Testis (tissue), 2 donors: ENCODE data around the gene POU6F2.

Experiments used
- CTCF ChIP-seq, 3 experiments: fragments of 450-650 bp in 2 of 3; fragments of 200-600 bp in 1 of 3; sonication (generic) in 1 of 3; IDR thresholded peaks; one replicate each; pipeline ENCODE4 v1.5.1; 2016 to 2019; ENCODE audit warnings: antibody characterized with exemption in 3 of 3, mild to moderate bottlenecking in 2 of 3, moderate library complexity in 1 of 3
- POLR2A ChIP-seq: fragments of 450-650 bp; IDR thresholded peaks from one replicate; pipeline ENCODE4 v1.6.1; 2017; ENCODE audit warnings: antibody characterized with exemption, mild to moderate bottlenecking, moderate library complexity

- no peak for TF ChIP-seq CTCF (IDR thresholded peaks at IDR 0.05)
- TF ChIP-seq POLR2A, result no peak
These were observed 323.8 kb downstream of the POU6F2 start for GRCh38 chr7:39301543-39301942.
